ENCODE measurements around the gene CYP2C18. TPM values are rescaled to one million over a fixed set of nuclear protein-coding genes. Genes with fewer than 3 reads are reported as not detected.
"Not testable (repeated sequence)": the region's sequence is repeated elsewhere in the genome, so short reads cannot be mapped to it uniquely, and the experiment has no call there.

CYP2C18 gene
- total RNA-seq, 1 donor from 2014 or later, result not detected

DNA sequence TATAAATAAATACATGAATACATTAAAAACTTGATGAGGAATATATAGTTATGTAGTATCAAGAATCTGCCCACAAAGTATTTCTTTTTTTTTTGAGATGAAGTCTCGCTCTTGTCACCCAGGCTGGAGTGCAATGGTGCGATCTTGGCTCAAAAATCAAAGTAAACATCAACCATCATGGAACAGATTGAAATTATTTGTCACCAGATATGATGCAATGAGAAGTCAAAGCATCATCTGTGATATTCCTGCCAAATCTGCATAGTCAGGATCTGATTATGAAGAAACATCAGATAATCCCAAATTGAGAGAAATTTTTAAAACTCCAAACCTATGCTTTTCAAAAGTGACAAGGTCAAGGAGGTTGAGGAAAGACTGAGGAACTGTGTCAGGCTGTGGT is 5.1 kb upstream of the CYP2C18 start:
- H3K4me3 ChIP-seq (ENCODE audit: low read depth, low read length), result no peak overlapping the region
- no peaks in the 10 kb centered on the region for H3K27me3 ChIP-seq (ENCODE audit: control insufficient read depth, insufficient read depth, low read length)
- TF ChIP-seq, protein P1, sequence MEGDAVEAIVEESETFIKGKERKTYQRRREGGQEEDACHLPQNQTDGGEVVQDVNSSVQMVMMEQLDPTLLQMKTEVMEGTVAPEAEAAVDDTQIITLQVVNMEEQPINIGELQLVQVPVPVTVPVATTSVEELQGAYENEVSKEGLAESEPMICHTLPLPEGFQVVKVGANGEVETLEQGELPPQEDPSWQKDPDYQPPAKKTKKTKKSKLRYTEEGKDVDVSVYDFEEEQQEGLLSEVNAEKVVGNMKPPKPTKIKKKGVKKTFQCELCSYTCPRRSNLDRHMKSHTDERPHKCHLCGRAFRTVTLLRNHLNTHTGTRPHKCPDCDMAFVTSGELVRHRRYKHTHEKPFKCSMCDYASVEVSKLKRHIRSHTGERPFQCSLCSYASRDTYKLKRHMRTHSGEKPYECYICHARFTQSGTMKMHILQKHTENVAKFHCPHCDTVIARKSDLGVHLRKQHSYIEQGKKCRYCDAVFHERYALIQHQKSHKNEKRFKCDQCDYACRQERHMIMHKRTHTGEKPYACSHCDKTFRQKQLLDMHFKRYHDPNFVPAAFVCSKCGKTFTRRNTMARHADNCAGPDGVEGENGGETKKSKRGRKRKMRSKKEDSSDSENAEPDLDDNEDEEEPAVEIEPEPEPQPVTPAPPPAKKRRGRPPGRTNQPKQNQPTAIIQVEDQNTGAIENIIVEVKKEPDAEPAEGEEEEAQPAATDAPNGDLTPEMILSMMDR (IDR thresholded peaks at IDR 0.05; ENCODE audit: insufficient read depth, low read length, poor library complexity, severe bottlenecking), result no peak
- H3K36me3 ChIP-seq (ENCODE audit: control insufficient read depth, insufficient read depth, low read length), result no peaks in the 10 kb centered on the region
- DNase-seq (ENCODE audit: low read depth), result no peak

DNA sequence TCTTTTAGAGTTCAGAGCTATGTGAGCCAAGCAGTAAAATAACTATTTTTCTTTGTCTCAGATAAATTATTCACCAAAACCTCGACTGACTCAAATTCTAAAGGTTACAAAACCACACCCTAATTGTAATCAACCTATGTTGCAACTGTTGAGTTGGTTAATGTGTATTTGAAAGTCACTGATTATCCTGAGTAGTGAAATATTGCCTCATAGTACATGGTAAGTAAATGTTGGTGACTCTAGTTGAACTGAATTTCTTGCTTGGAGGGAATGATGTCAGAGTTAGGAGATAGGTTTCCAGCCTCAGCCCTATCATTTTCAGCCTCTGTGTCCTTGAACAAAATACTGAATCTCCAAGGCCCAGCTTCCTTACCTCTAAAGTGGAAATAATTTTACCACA is 3.0 kb upstream of the CYP2C18 start:
- peak; percentile 85 for DNase-seq (ENCODE audit: low read depth)
- H3K4me3 ChIP-seq (ENCODE audit: low read depth, low read length), result no peak overlapping the region
- no peaks in the 10 kb centered on the region for H3K36me3 ChIP-seq (ENCODE audit: control insufficient read depth, insufficient read depth, low read length)
- H3K27me3 ChIP-seq (ENCODE audit: control insufficient read depth, insufficient read depth, low read length), result no peaks in the 10 kb centered on the region
- TF ChIP-seq, protein P1 (IDR thresholded peaks at IDR 0.05; ENCODE audit: insufficient read depth, low read length, poor library complexity, severe bottlenecking), result no peak

DNA sequence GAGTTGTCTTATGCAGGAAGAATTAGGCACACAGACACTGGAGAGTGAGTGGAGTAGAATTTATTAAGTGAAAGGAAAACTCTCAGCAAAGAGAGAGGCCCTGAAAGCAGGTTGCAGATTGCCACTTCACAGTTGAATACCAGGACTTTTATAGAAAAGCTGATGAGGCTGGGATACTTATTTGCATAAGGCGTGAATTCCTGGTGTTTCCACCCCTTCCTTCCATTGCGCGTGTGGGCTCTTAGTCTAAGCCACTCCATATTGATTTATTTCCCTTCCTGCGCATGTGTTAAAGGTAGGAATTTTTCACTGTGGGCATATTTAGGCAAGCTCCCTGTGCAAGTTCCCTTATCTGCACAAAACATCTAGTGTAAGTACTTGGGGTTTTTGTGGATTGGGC is 893 bp upstream of the CYP2C18 start:
- not testable (repeated sequence) for DNase-seq (ENCODE audit: low read depth); H3K27me3 ChIP-seq (ENCODE audit: control insufficient read depth, insufficient read depth, low read length); H3K4me3 ChIP-seq (ENCODE audit: low read depth, low read length); H3K36me3 ChIP-seq (ENCODE audit: control insufficient read depth, insufficient read depth, low read length)

DNA sequence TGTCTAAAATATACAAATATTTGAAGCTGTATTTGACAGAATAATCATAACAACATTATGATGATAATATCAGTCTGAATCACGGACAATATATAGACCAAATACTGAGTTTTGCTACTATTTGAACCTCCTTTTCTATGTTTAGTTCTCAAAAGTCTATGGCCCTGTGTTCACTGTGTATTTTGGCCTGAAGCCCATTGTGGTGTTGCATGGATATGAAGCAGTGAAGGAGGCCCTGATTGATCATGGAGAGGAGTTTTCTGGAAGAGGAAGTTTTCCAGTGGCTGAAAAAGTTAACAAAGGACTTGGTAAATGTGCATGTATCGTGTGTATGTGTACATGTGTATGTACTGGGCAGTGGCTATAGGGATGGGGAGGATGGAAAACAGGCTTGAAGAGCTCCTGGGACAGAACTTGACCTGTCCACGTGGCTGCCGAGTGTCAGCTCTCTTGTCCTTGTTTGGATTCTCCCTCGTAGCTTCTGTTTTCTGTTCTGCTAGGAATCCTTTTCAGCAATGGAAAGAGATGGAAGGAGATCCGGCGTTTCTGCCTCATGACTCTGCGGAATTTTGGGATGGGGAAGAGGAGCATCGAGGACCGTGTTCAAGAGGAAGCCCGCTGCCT is 4.2 kb downstream of the CYP2C18 start:
- TF ChIP-seq, protein P1 (IDR thresholded peaks at IDR 0.05; ENCODE audit: insufficient read depth, low read length, poor library complexity, severe bottlenecking), result no peak
- DNase-seq (ENCODE audit: low read depth), result no peak
- Histone ChIP-seq H3K36me3 (ENCODE audit: control insufficient read depth, insufficient read depth, low read length) (no peaks in the 10 kb centered on the region), H3K4me3 (ENCODE audit: low read depth, low read length) (no peak overlapping the region), H3K27me3 (ENCODE audit: control insufficient read depth, insufficient read depth, low read length) (no peaks in the 10 kb centered on the region)

DNA sequence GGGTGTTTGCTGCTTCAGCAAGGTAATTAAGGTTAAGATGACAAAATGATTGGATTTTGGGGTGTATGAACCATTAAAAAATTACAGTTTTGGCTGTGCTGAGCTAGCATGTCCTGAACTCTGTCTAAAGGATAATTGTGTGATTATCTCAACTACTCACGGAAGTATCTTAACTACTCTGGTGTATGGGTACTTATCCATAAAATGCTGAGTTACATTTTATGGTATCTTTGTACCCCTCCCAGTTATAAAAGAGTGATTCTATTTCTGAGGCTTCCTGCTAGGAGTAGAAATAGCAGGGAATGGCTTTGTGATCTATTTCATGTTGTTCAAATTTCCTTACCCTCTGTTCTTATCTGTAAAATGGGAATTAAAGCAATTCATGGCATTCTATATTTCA is 22.6 kb downstream of the CYP2C18 start:
- Histone ChIP-seq H3K36me3 (ENCODE audit: control insufficient read depth, insufficient read depth, low read length) (no peaks in the 10 kb centered on the region), H3K4me3 (ENCODE audit: low read depth, low read length) (no peak overlapping the region), H3K27me3 (ENCODE audit: control insufficient read depth, insufficient read depth, low read length) (no peaks in the 10 kb centered on the region)
- TF ChIP-seq, protein P1 (IDR thresholded peaks at IDR 0.05; ENCODE audit: insufficient read depth, low read length, poor library complexity, severe bottlenecking), result no peak
- DNase-seq (ENCODE audit: low read depth), result no peak

DNA sequence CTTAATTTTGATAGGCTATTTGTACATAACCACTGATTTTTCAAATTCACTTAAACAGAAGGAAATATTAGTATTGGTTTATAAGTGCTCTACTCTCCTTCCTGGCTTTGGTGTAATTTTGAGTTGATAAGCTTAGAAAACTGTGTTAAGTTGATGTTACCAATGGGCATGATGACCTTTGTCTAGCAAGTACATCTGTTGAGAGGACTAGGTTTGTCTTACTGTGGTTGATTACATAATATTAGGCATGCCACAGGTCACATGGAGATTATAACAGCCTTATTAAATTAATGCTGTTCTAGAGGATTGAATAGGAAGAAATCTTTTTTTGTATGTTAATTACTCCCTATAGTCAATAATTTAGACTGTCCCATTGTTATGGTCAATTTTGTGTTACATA is 27.0 kb downstream of the CYP2C18 start:
- DNase-seq (ENCODE audit: low read depth), result no peak
- TF ChIP-seq, protein P1 (IDR thresholded peaks at IDR 0.05; ENCODE audit: insufficient read depth, low read length, poor library complexity, severe bottlenecking), result no peak
- Histone ChIP-seq H3K4me3 (ENCODE audit: low read depth, low read length) (no peak overlapping the region), H3K36me3 (ENCODE audit: control insufficient read depth, insufficient read depth, low read length) (no peaks in the 10 kb centered on the region), H3K27me3 (ENCODE audit: control insufficient read depth, insufficient read depth, low read length) (no peaks in the 10 kb centered on the region)
